Measurements from ENCODE around the gene CLCN6.

CLCN6 gene

GRCh38 chr1:11765661-11766428, 40.1 kb upstream of the CLCN6 start:
- FAIRE-seq (no peak), DNase-seq (ENCODE audit: insufficient read length, low spot score) (no peak)
- no peak for TF ChIP-seq PAX5 (IDR thresholded peaks at IDR 0.05; ENCODE audit: insufficient read depth, low read length, severe bottlenecking)
- no peak for TF ChIP-seq POLR2AphosphoS5 (IDR thresholded peaks at IDR 0.05; ENCODE audit: low read depth, low read length)
- no peak for TF ChIP-seq SPI1 (IDR thresholded peaks at IDR 0.05; ENCODE audit: low read depth, low read length)
- no peak for TF ChIP-seq POU2F2 (IDR thresholded peaks at IDR 0.05; ENCODE audit: low read depth, low read length)
- no peak for TF ChIP-seq TAF1 (IDR thresholded peaks at IDR 0.05; ENCODE audit: low read depth, low read length)
- TF ChIP-seq POLR2A (IDR thresholded peaks at IDR 0.05; ENCODE audit: low read depth, low read length), result no peak

- TF ChIP-seq POLR2A (IDR thresholded peaks at IDR 0.05; ENCODE audit: low read depth, low read length) (no peak), POU2F2 (IDR thresholded peaks at IDR 0.05; ENCODE audit: low read depth, low read length) (no peak), TAF1 (IDR thresholded peaks at IDR 0.05; ENCODE audit: low read depth, low read length) (no peak), SPI1 (IDR thresholded peaks at IDR 0.05; ENCODE audit: low read depth, low read length) (no peak), POLR2AphosphoS5 (IDR thresholded peaks at IDR 0.05; ENCODE audit: low read depth, low read length) (no peak), PAX5 (IDR thresholded peaks at IDR 0.05; ENCODE audit: insufficient read depth, low read length, severe bottlenecking) (no peak)
- FAIRE-seq (no peak), DNase-seq (ENCODE audit: insufficient read length, low spot score) (no peak)
Observed at GRCh38 chr1:11766429-11766776, 39.6 kb upstream of the CLCN6 start.

- DNase-seq (ENCODE audit: insufficient read length, low spot score) (no peak), FAIRE-seq (no peak)
- TF ChIP-seq SPI1 (IDR thresholded peaks at IDR 0.05; ENCODE audit: low read depth, low read length) (no peak), TAF1 (IDR thresholded peaks at IDR 0.05; ENCODE audit: low read depth, low read length) (no peak), POU2F2 (IDR thresholded peaks at IDR 0.05; ENCODE audit: low read depth, low read length) (no peak), POLR2A (IDR thresholded peaks at IDR 0.05; ENCODE audit: low read depth, low read length) (no peak), POLR2AphosphoS5 (IDR thresholded peaks at IDR 0.05; ENCODE audit: low read depth, low read length) (no peak)
Observed at GRCh38 chr1:11767922-11768704, 37.9 kb upstream of the CLCN6 start.

GRCh38 chr1:11768821-11769220, 37.2 kb upstream of the CLCN6 start:
- no peak for DNase-seq (ENCODE audit: insufficient read length, low spot score)
- TF ChIP-seq TAF1 (IDR thresholded peaks at IDR 0.05; ENCODE audit: low read depth, low read length), result no peak
- TF ChIP-seq POU2F2 (IDR thresholded peaks at IDR 0.05; ENCODE audit: low read depth, low read length), result no peak
- no peak for TF ChIP-seq PAX5 (IDR thresholded peaks at IDR 0.05; ENCODE audit: insufficient read depth, low read length, severe bottlenecking)
- no peak for TF ChIP-seq POLR2A (IDR thresholded peaks at IDR 0.05; ENCODE audit: low read depth, low read length)
- no peak for TF ChIP-seq SPI1 (IDR thresholded peaks at IDR 0.05; ENCODE audit: low read depth, low read length)
- TF ChIP-seq POLR2AphosphoS5 (IDR thresholded peaks at IDR 0.05; ENCODE audit: low read depth, low read length), result no peak
- FAIRE-seq, result no peak

- TF ChIP-seq POLR2AphosphoS5 (IDR thresholded peaks at IDR 0.05; ENCODE audit: low read depth, low read length), result no peak
- no peak for TF ChIP-seq PAX5 (IDR thresholded peaks at IDR 0.05; ENCODE audit: insufficient read depth, low read length, severe bottlenecking)
- FAIRE-seq (no peak), DNase-seq (ENCODE audit: insufficient read length, low spot score) (no peak)
Observed at GRCh38 chr1:11769274-11769673, 36.7 kb upstream of the CLCN6 start.

GRCh38 chr1:11770011-11770410, 36.0 kb upstream of the CLCN6 start:
- DNase-seq (ENCODE audit: insufficient read length, low spot score) (no peak), FAIRE-seq (no peak)
- TF ChIP-seq PAX5 (IDR thresholded peaks at IDR 0.05; ENCODE audit: insufficient read depth, low read length, severe bottlenecking) (no peak), SPI1 (IDR thresholded peaks at IDR 0.05; ENCODE audit: low read depth, low read length) (no peak), POLR2A (IDR thresholded peaks at IDR 0.05; ENCODE audit: low read depth, low read length) (no peak), POLR2AphosphoS5 (IDR thresholded peaks at IDR 0.05; ENCODE audit: low read depth, low read length) (no peak), TAF1 (IDR thresholded peaks at IDR 0.05; ENCODE audit: low read depth, low read length) (no peak), POU2F2 (IDR thresholded peaks at IDR 0.05; ENCODE audit: low read depth, low read length) (no peak)

- FAIRE-seq (peak; percentile 68), DNase-seq (ENCODE audit: insufficient read length, low spot score) (no peak)
Observed at GRCh38 chr1:11771481-11772043, 34.4 kb upstream of the CLCN6 start.

GRCh38 chr1:11772458-11772857, 33.5 kb upstream of the CLCN6 start:
- no peak for DNase-seq (ENCODE audit: insufficient read length, low spot score)
- FAIRE-seq, result peak; percentile 74
- TF ChIP-seq TAF1 (IDR thresholded peaks at IDR 0.05; ENCODE audit: low read depth, low read length), result no peak
- no peak for TF ChIP-seq POU2F2 (IDR thresholded peaks at IDR 0.05; ENCODE audit: low read depth, low read length)
- no peak for TF ChIP-seq PAX5 (IDR thresholded peaks at IDR 0.05; ENCODE audit: insufficient read depth, low read length, severe bottlenecking)
- TF ChIP-seq POLR2AphosphoS5 (IDR thresholded peaks at IDR 0.05; ENCODE audit: low read depth, low read length), result no peak

More at GRCh38 chr1:11771481-11772043, 34.4 kb upstream of the CLCN6 start:
- TF ChIP-seq POU2F2 (IDR thresholded peaks at IDR 0.05; ENCODE audit: low read depth, low read length) (no peak), SPI1 (IDR thresholded peaks at IDR 0.05; ENCODE audit: low read depth, low read length) (no peak), POLR2AphosphoS5 (IDR thresholded peaks at IDR 0.05; ENCODE audit: low read depth, low read length) (no peak), TAF1 (IDR thresholded peaks at IDR 0.05; ENCODE audit: low read depth, low read length) (no peak), POLR2A (IDR thresholded peaks at IDR 0.05; ENCODE audit: low read depth, low read length) (no peak), PAX5 (IDR thresholded peaks at IDR 0.05; ENCODE audit: insufficient read depth, low read length, severe bottlenecking) (no peak)

GRCh38 chr1:11774753-11775152, 31.2 kb upstream of the CLCN6 start:
- TF ChIP-seq POLR2AphosphoS5 (IDR thresholded peaks at IDR 0.05; ENCODE audit: low read depth, low read length) (no peak), POU2F2 (IDR thresholded peaks at IDR 0.05; ENCODE audit: low read depth, low read length) (no peak), PAX5 (IDR thresholded peaks at IDR 0.05; ENCODE audit: insufficient read depth, low read length, severe bottlenecking) (no peak), TAF1 (IDR thresholded peaks at IDR 0.05; ENCODE audit: low read depth, low read length) (no peak), POLR2A (IDR thresholded peaks at IDR 0.05; ENCODE audit: low read depth, low read length) (no peak), SPI1 (IDR thresholded peaks at IDR 0.05; ENCODE audit: low read depth, low read length) (no peak)
- DNase-seq (ENCODE audit: insufficient read length, low spot score), result no peak
- FAIRE-seq, result no peak
